AG09319 (cell line): Measurements from ENCODE around the gene SLC25A12.
A peak's percentile ranks its signal among the peaks of the same experiment; 100 is the strongest.
"Not testable (repeated sequence)": the region's sequence is repeated elsewhere in the genome, so short reads cannot be mapped to it uniquely, and the experiment has no call there.

Source experiments
- DNase-seq: peaks from one replicate; pipeline ENCODE4 v3.0.0-alpha.2; 2010; ENCODE audit warnings: low read depth; ENCODE audit errors: extremely low read depth
- CTCF ChIP-seq: IDR thresholded peaks from 2 replicates; pipeline ENCODE4 v1.5.1; 2011; ENCODE audit warnings: low read depth, mild to moderate bottlenecking, inconsistent platforms, low read length, moderate library complexity

Gene SLC25A12

DNA sequence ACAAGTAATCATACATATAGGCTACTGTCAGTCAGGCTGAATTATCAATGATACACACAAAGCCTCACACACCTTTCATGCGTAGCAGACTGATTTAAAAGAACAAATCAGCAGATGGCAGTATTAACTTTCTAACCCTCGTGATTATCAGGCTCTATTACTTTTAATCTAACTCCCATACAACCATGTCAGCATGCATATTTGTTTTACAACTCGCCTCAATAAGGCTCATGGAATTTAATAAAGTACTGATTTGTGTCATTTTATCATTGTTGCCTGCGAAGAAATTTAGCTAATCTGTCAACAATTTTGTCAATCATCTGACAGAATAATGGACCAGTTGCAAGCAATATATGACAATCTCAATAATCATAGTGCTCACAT, 82.8 kb downstream of the SLC25A12 start:
- TF ChIP-seq CTCF = peak; percentile 33
- peak; percentile 16 for DNase-seq

- TF ChIP-seq CTCF = no peak
- DNase-seq = peak; percentile 30
Observed at GRCh38 chr2:171810422-171811244, 83.4 kb downstream of the SLC25A12 start.

DNA sequence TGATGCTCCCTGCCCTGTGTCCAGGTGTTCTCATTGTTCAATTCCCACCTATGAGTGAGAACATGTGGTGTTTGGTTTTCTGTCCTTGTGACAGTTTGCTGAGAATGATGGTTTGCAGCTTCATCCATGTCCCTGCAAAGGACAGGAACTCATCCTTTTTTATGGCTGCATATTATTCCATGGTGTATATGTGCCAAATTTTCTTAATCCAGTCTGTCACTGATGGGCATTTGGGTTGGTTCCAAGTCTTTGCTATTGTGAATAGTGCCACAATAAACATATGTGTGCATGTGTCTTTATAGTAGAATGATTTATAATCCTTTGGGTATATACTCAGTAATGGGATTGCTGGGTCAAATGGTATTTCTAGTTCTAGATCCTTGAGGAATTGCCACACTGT, 85.2 kb downstream of the SLC25A12 start:
- DNase-seq = not testable (repeated sequence)

- no peak for DNase-seq
- no peak for TF ChIP-seq CTCF
Observed at GRCh38 chr2:171807831-171808393, 86.1 kb downstream of the SLC25A12 start.

- no peak for TF ChIP-seq CTCF
- no peak for DNase-seq
Observed at GRCh38 chr2:171807119-171807518, 86.9 kb downstream of the SLC25A12 start.

- DNase-seq = no peak
- no peak for TF ChIP-seq CTCF
Observed at GRCh38 chr2:171804456-171804855, 89.6 kb downstream of the SLC25A12 start.

DNA sequence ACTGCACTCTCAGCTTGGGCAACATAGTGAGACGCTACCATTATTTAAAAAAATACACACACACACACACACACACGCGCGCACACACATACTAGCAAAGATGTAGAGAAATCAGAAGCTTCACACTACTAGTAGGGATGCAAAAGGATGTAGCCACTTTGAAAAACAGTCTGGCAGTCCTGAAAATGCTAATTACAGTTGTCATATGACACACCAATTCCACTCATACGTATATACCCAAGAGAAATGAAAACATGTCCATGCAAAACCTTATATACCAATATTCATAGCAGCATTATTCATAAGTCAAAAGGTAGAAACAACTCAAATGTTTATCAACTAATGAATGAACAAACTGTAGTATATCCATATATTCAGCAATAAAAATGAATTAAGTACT, 90.3 kb downstream of the SLC25A12 start:
- TF ChIP-seq CTCF = no peak
- no peak for DNase-seq
